ENCODE data around the gene TYSND1.
A peak's percentile ranks its signal among the peaks of the same experiment; 100 is the strongest.

The TYSND1 gene

GRCh38 chr10:70145166-70145665 lies 1.3 kb downstream of the TYSND1 start:
- H2BK15ac ChIP-seq (ENCODE audit: low read length), result peak overlapping the region; percentile 54
- H3K36me3 ChIP-seq (replicated peaks in 1 of 2; ENCODE audit: control insufficient read depth in 2 of 2, insufficient read depth in 2 of 2, low read length in 2 of 2), result peaks cover 11 to 21% of the 10 kb centered on the region in 2 donors
- no peak overlapping the region for H2BK12ac ChIP-seq (ENCODE audit: low read length)
- H4K91ac ChIP-seq (ENCODE audit: low read depth, low read length, poor library complexity), result no peak overlapping the region
- WGBS, 2 donors (ENCODE audit: extremely low coverage in 2 of 2, insufficient read length in 2 of 2, insufficient replicate concordance in 1 of 2), result no CpG with 5 or more reads among the region's 28 CpGs
- no peaks in the 10 kb centered on the region for H3K27me3 ChIP-seq (ENCODE audit: control insufficient read depth in 3 of 3, insufficient read depth in 3 of 3, low read depth in 1 of 3, low read length in 3 of 3)
- peaks cover 5 to 8% of the 10 kb centered on the region in 2 donors for H3K4me1 ChIP-seq (ENCODE audit: control insufficient read depth in 2 of 2, insufficient read depth in 1 of 2, low read depth in 1 of 2, low read length in 2 of 2)
- H3K27ac ChIP-seq (replicated peaks; ENCODE audit: low read length), result no peak overlapping the region
- no peak for DNase-seq (ENCODE audit: low spot score)
- peak overlapping the region; percentile 97 for H3K9ac ChIP-seq (ENCODE audit: low read depth, low read length, poor library complexity)
- H3K14ac ChIP-seq (ENCODE audit: low read length), result no peak overlapping the region
- H2BK5ac ChIP-seq (ENCODE audit: low read length), result no peak overlapping the region
- peak overlapping the region; percentile 83 to 85 for H3K4me3 ChIP-seq (ENCODE audit: low read length in 2 of 2)
- no peak overlapping the region for H4K8ac ChIP-seq (ENCODE audit: low read depth, low read length)
- H3K4me2 ChIP-seq (ENCODE audit: insufficient read depth, low read length, poor library complexity, severe bottlenecking), result peak overlapping the region; percentile 93
- H3K9me3 ChIP-seq (replicated peaks in 1 of 2; ENCODE audit: control insufficient read depth in 2 of 2, insufficient read depth in 1 of 2, low read depth in 1 of 2, low read length in 2 of 2), result peaks cover 0 to 1% of the 10 kb centered on the region in 2 donors
- H2AK5ac ChIP-seq (ENCODE audit: low read depth, low read length), result peak overlapping the region; percentile 38
- H3K18ac ChIP-seq (ENCODE audit: low read length), result peak overlapping the region; percentile 69
- no peak overlapping the region for H2BK120ac ChIP-seq (ENCODE audit: low read depth, low read length)
- H3K79me1 ChIP-seq (ENCODE audit: low read depth, low read length), result no peaks in the 10 kb centered on the region
- peak overlapping the region; percentile 92 for H2AFZ ChIP-seq (ENCODE audit: low read length)
- no peak overlapping the region for H3K4ac ChIP-seq (ENCODE audit: low read length)
- H3K23ac ChIP-seq (ENCODE audit: low read depth, low read length, poor library complexity), result peak overlapping the region; percentile 66

DNA sequence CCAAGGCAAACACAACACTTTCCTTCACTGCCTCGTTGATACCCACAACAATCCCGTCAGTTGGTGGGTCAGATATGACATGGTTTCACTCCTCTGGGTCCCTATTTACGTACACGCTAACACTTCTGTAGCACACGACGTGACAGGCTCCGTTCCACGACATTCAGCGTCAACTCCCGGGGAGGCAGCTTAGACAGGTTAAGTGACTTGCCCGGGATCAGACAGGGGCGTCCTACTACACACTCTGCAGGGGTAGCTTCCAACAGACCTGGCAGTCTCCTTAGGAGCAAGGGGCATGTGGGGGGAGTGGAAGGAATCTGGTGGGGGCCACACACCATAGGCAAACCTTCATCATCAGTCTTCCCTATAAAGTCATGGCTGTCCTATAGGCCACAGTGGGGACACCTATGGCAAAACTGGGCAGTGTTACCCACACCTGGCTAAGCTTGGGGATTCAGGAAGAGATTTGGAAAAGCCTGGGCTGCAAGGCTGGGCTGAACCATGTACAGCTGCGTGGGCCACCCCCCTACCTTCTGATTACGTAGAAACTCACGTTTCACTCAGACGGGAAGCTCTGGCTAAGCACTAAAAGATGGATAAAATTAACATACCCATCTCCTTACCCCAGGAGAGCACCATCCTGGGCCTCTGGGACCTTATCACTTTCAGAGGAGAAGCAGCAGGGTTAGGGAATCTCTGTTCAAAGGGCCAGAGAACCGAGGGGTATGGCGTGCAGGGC lies 2.0 kb downstream of the TYSND1 start:
- WGBS, 2 donors (ENCODE audit: extremely low coverage in 2 of 2, insufficient read length in 2 of 2, insufficient replicate concordance in 1 of 2), result no CpG with 5 or more reads among the region's 18 CpGs
- Histone ChIP-seq H3K14ac (ENCODE audit: low read length) (no peak overlapping the region), H2BK120ac (ENCODE audit: low read depth, low read length) (no peak overlapping the region), H4K91ac (ENCODE audit: low read depth, low read length, poor library complexity) (no peak overlapping the region), H3K18ac (ENCODE audit: low read length) (no peak overlapping the region), H2BK5ac (ENCODE audit: low read length) (no peak overlapping the region), H2AFZ (ENCODE audit: low read length) (no peak overlapping the region), H3K4me2 (ENCODE audit: insufficient read depth, low read length, poor library complexity, severe bottlenecking) (no peak overlapping the region), H3K9ac (ENCODE audit: low read depth, low read length, poor library complexity) (no peak overlapping the region), H3K79me1 (ENCODE audit: low read depth, low read length) (no peaks in the 10 kb centered on the region), H4K8ac (ENCODE audit: low read depth, low read length) (no peak overlapping the region), H3K4me1 (ENCODE audit: control insufficient read depth in 2 of 2, insufficient read depth in 1 of 2, low read depth in 1 of 2, low read length in 2 of 2) (peaks cover 5 to 8% of the 10 kb centered on the region in 2 donors), H3K23ac (ENCODE audit: low read depth, low read length, poor library complexity) (no peak overlapping the region), H3K27ac (replicated peaks; ENCODE audit: low read length) (no peak overlapping the region), H2BK15ac (ENCODE audit: low read length) (no peak overlapping the region), H2BK12ac (ENCODE audit: low read length) (no peak overlapping the region), H3K36me3 (replicated peaks in 1 of 2; ENCODE audit: control insufficient read depth in 2 of 2, insufficient read depth in 2 of 2, low read length in 2 of 2) (peaks cover 6 to 14% of the 10 kb centered on the region in 2 donors), H3K4me3 (ENCODE audit: low read length in 2 of 2) (peak overlapping the region in 1 of 2 donors; percentile 83), H3K27me3 (ENCODE audit: control insufficient read depth in 3 of 3, insufficient read depth in 3 of 3, low read depth in 1 of 3, low read length in 3 of 3) (no peaks in the 10 kb centered on the region), H2AK5ac (ENCODE audit: low read depth, low read length) (peak overlapping the region; percentile 38), H3K9me3 (replicated peaks in 1 of 2; ENCODE audit: control insufficient read depth in 2 of 2, insufficient read depth in 1 of 2, low read depth in 1 of 2, low read length in 2 of 2) (peaks cover 0 to 1% of the 10 kb centered on the region in 2 donors), H3K4ac (ENCODE audit: low read length) (no peak overlapping the region)
- DNase-seq (ENCODE audit: low spot score), result no peak

DNA sequence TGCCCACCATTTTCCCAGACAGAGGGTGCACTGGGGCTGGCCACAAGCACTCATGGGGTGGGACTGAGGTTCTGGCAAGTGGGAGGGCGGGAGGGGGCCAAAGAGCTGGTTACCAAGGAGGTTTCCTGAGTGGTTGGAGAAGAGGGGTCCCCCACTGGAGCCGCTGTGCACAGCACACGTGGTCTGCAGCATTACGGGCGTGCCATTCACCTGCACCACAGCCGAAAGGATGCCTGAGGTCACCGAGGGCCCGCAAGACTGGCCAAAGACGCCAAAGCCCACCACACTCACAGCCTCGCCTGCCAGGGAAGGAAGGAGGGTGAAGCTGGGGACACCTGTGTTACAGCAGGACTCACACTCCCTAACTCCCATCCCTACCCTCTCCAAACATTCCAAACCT lies 3.9 kb downstream of the TYSND1 start:
- H3K14ac ChIP-seq (ENCODE audit: low read length), result no peak overlapping the region
- H3K27ac ChIP-seq (replicated peaks; ENCODE audit: low read length), result no peak overlapping the region
- no peak for DNase-seq (ENCODE audit: low spot score)
- H3K18ac ChIP-seq (ENCODE audit: low read length), result no peak overlapping the region
- H2BK15ac ChIP-seq (ENCODE audit: low read length), result no peak overlapping the region
- H2AK5ac ChIP-seq (ENCODE audit: low read depth, low read length), result no peak overlapping the region
- H3K36me3 ChIP-seq (replicated peaks in 1 of 2; ENCODE audit: control insufficient read depth in 2 of 2, insufficient read depth in 2 of 2, low read length in 2 of 2), result peaks cover 0 to 2% of the 10 kb centered on the region in 2 donors
- peaks cover 5 to 7% of the 10 kb centered on the region in 2 donors for H3K4me1 ChIP-seq (ENCODE audit: control insufficient read depth in 2 of 2, insufficient read depth in 1 of 2, low read depth in 1 of 2, low read length in 2 of 2)
- H3K4me2 ChIP-seq (ENCODE audit: insufficient read depth, low read length, poor library complexity, severe bottlenecking), result no peak overlapping the region
- no peak overlapping the region for H2BK5ac ChIP-seq (ENCODE audit: low read length)
- H3K23ac ChIP-seq (ENCODE audit: low read depth, low read length, poor library complexity), result no peak overlapping the region
- H3K79me1 ChIP-seq (ENCODE audit: low read depth, low read length), result no peaks in the 10 kb centered on the region
- H4K8ac ChIP-seq (ENCODE audit: low read depth, low read length), result no peak overlapping the region
- no peak overlapping the region for H3K4ac ChIP-seq (ENCODE audit: low read length)
- H3K4me3 ChIP-seq (ENCODE audit: low read length in 2 of 2), result no peak overlapping the region
- no peak overlapping the region for H2BK12ac ChIP-seq (ENCODE audit: low read length)
- no peak overlapping the region for H2BK120ac ChIP-seq (ENCODE audit: low read depth, low read length)
- no peak overlapping the region for H2AFZ ChIP-seq (ENCODE audit: low read length)
- H3K9ac ChIP-seq (ENCODE audit: low read depth, low read length, poor library complexity), result peak overlapping the region; percentile 65
- no peaks in the 10 kb centered on the region for H3K9me3 ChIP-seq (replicated peaks in 1 of 2; ENCODE audit: control insufficient read depth in 2 of 2, insufficient read depth in 1 of 2, low read depth in 1 of 2, low read length in 2 of 2)
- H4K91ac ChIP-seq (ENCODE audit: low read depth, low read length, poor library complexity), result no peak overlapping the region
- WGBS, 2 donors (ENCODE audit: extremely low coverage in 2 of 2, insufficient read length in 2 of 2, insufficient replicate concordance in 1 of 2), result no CpG with 5 or more reads among the region's 10 CpGs
- H3K27me3 ChIP-seq (ENCODE audit: control insufficient read depth in 3 of 3, insufficient read depth in 3 of 3, low read depth in 1 of 3, low read length in 3 of 3), result no peaks in the 10 kb centered on the region

GRCh38 chr10:70140297-70140696 lies 6.2 kb downstream of the TYSND1 start:
- Histone ChIP-seq H3K79me1 (ENCODE audit: low read depth, low read length) (no peaks in the 10 kb centered on the region), H3K9me3 (replicated peaks in 1 of 2; ENCODE audit: control insufficient read depth in 2 of 2, insufficient read depth in 1 of 2, low read depth in 1 of 2, low read length in 2 of 2) (no peaks in the 10 kb centered on the region), H3K27me3 (ENCODE audit: control insufficient read depth in 3 of 3, insufficient read depth in 3 of 3, low read depth in 1 of 3, low read length in 3 of 3) (no peaks in the 10 kb centered on the region), H3K23ac (ENCODE audit: low read depth, low read length, poor library complexity) (no peak overlapping the region), H3K4me2 (ENCODE audit: insufficient read depth, low read length, poor library complexity, severe bottlenecking) (no peak overlapping the region), H2BK12ac (ENCODE audit: low read length) (no peak overlapping the region), H3K18ac (ENCODE audit: low read length) (no peak overlapping the region), H3K4me1 (ENCODE audit: control insufficient read depth in 2 of 2, insufficient read depth in 1 of 2, low read depth in 1 of 2, low read length in 2 of 2) (peaks cover 3 to 4% of the 10 kb centered on the region in 2 donors), H2AFZ (ENCODE audit: low read length) (no peak overlapping the region), H3K9ac (ENCODE audit: low read depth, low read length, poor library complexity) (no peak overlapping the region), H3K14ac (ENCODE audit: low read length) (no peak overlapping the region), H3K27ac (replicated peaks; ENCODE audit: low read length) (no peak overlapping the region), H3K4me3 (ENCODE audit: low read length in 2 of 2) (no peak overlapping the region), H4K91ac (ENCODE audit: low read depth, low read length, poor library complexity) (no peak overlapping the region), H2BK5ac (ENCODE audit: low read length) (no peak overlapping the region), H2BK120ac (ENCODE audit: low read depth, low read length) (no peak overlapping the region), H3K4ac (ENCODE audit: low read length) (no peak overlapping the region), H3K36me3 (replicated peaks in 1 of 2; ENCODE audit: control insufficient read depth in 2 of 2, insufficient read depth in 2 of 2, low read length in 2 of 2) (peaks cover 0 to 2% of the 10 kb centered on the region in 2 donors), H2AK5ac (ENCODE audit: low read depth, low read length) (no peak overlapping the region), H2BK15ac (ENCODE audit: low read length) (no peak overlapping the region), H4K8ac (ENCODE audit: low read depth, low read length) (no peak overlapping the region)
- DNase-seq (ENCODE audit: low spot score), result no peak
- WGBS, 2 donors (ENCODE audit: extremely low coverage in 2 of 2, insufficient read length in 2 of 2, insufficient replicate concordance in 1 of 2), result no CpG with 5 or more reads among the region's 5 CpGs

Data from neuronal stem cell (in vitro differentiated cells).